BLaER1 (cell line): Measurements from ENCODE around the gene EIPR1.

ENCODE experiments used
- H3K27ac ChIP-seq: shearing (Covaris generic); formaldehyde crosslinking; 2 replicates; pipeline ENCODE4 v1.8.1; 2022
- H3K27me3 ChIP-seq: shearing (Covaris generic); formaldehyde crosslinking; 2 replicates; pipeline ENCODE4 v1.8.1; 2022
- H3K36me3 ChIP-seq: shearing (Covaris generic); formaldehyde crosslinking; 2 replicates; pipeline ENCODE4 v1.8.1; 2022
- H3K4me1 ChIP-seq: shearing (Covaris generic); formaldehyde crosslinking; 2 replicates; pipeline ENCODE4 v1.8.1; 2022
- H3K4me2 ChIP-seq: shearing (Covaris generic); formaldehyde crosslinking; 2 replicates; pipeline ENCODE4 v1.8.1; 2022
- H3K4me3 ChIP-seq: shearing (Covaris generic); formaldehyde crosslinking; 2 replicates; pipeline ENCODE4 v1.8.1; 2022
- H3K9ac ChIP-seq: shearing (Covaris generic); formaldehyde crosslinking; 2 replicates; pipeline ENCODE4 v1.8.1; 2022
- H3K9me3 ChIP-seq: shearing (Covaris generic); formaldehyde crosslinking; 2 replicates; pipeline ENCODE4 v1.8.1; 2022
- H4K20me1 ChIP-seq: shearing (Covaris generic); formaldehyde crosslinking; 2 replicates; pipeline ENCODE4 v1.8.1; 2022
- Cebpa-rat ChIP-seq: shearing (Covaris generic); IDR thresholded peaks from 2 replicates; pipeline ENCODE4 v1.8.1; 2022

Gene EIPR1

DNA sequence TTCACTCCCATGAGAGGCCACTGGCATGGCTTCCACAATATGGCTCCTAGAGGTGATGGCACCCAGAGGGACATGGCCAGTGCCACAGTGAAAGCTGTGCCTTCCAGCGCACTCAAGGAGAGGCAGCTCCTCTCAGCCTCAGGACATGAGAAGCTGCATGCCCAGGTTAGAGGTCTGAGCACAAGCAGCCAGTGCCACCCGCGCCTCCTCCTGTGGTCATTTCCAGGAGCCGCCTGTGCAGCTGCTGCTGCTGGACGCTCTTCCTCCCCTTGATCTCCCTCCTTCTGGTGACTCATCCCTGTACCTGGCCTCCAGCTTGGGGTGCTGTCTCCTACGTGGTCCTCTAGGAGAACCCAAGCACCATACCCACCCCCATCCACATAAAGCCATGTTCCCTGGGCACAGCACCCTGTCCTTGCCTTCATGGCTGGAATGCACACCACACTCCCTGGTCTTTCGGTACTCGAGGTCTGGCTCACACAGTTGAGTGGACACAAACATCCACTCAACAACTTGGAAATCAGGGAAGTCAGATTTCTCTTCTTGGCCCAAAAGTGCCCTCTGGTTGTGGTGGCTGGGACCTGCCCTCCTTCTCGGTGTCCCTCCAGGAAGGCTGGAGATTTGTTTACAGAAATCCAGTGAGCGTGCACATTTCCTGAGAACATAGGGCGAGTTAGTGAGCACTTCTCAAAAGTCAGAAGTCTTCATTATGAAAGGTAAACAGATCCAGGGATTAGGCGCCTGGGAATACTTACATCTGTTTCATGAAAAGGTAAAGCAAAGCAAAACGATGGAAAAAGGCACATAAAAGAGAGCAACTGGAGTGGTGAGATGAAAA lies 96.7 kb downstream of the EIPR1 start:
- H3K4me2 ChIP-seq: no peak overlapping the region
- TF ChIP-seq Cebpa-rat: no peak
- peaks cover 6% of the 10 kb centered on the region for H3K9me3 ChIP-seq
- no peak overlapping the region for H3K9ac ChIP-seq
- no peak overlapping the region for H3K27ac ChIP-seq
- no peak overlapping the region for H3K4me3 ChIP-seq
- peaks cover 34% of the 10 kb centered on the region for H3K36me3 ChIP-seq
- no peaks in the 10 kb centered on the region for H3K27me3 ChIP-seq
- peaks cover 23% of the 10 kb centered on the region for H3K4me1 ChIP-seq
- peaks cover 19% of the 10 kb centered on the region; the same call in 1 of the 2 replicates for H4K20me1 ChIP-seq

GRCh38 chr2:3280197-3280596 lies 97.4 kb downstream of the EIPR1 start:
- Histone ChIP-seq H3K4me2 (no peak overlapping the region), H3K36me3 (peaks cover 32% of the 10 kb centered on the region), H3K9me3 (peaks cover 12% of the 10 kb centered on the region), H4K20me1 (peaks cover 19% of the 10 kb centered on the region; the same call in 1 of the 2 replicates), H3K9ac (no peak overlapping the region), H3K4me1 (peaks cover 23% of the 10 kb centered on the region), H3K4me3 (no peak overlapping the region), H3K27me3 (no peaks in the 10 kb centered on the region), H3K27ac (no peak overlapping the region)
- TF ChIP-seq Cebpa-rat: no peak

- Histone ChIP-seq H3K4me1 (peaks cover 23% of the 10 kb centered on the region), H3K9me3 (peaks cover 19% of the 10 kb centered on the region), H3K9ac (no peak overlapping the region), H3K4me3 (no peak overlapping the region), H3K27ac (no peak overlapping the region), H4K20me1 (peaks cover 19% of the 10 kb centered on the region; the same call in 1 of the 2 replicates), H3K4me2 (no peak overlapping the region), H3K27me3 (no peaks in the 10 kb centered on the region), H3K36me3 (peaks cover 32% of the 10 kb centered on the region)
- TF ChIP-seq Cebpa-rat: no peak
These were observed 98.2 kb downstream of the EIPR1 start for GRCh38 chr2:3279236-3279960.

DNA sequence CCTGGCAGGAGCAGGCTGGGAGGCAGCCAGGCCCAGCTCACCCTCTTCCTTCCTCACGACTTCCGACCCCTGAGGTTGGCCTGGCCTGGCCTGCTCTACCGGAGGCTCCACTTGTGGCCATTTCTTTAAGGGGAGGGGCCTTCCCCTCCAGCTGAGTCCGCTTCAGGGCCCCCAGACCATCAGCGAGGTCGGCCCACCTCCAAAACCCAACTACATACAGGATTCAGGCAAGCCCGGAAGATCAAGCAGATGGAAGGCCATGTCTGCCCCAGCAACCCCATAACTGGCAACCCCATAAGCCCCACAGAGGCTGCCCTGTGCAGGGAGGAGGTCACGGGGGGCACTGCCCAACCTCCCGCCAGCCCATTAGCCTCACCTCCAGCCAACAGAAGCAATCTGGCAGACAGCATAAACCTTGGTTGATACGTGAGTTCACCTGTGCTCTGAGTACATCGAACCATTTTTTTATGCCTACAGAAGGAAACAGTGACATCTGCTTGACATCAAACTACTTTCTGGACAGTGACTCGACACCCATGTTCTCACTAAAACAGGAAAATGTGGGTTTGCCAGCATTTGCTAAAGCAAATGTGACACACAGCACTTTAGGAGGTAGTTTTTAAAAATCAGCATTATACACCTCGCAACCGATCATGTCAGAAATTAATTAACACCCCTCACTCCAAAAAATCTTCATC lies 98.9 kb downstream of the EIPR1 start:
- TF ChIP-seq Cebpa-rat: no peak

GRCh38 chr2:3277748-3278520 lies 99.7 kb downstream of the EIPR1 start:
- no peak overlapping the region for H3K4me2 ChIP-seq
- H3K27ac ChIP-seq: no peak overlapping the region
- H3K9ac ChIP-seq: no peak overlapping the region
- TF ChIP-seq Cebpa-rat: no peak
- H3K4me3 ChIP-seq: no peak overlapping the region
- peaks cover 43% of the 10 kb centered on the region for H3K36me3 ChIP-seq
- H4K20me1 ChIP-seq: peaks cover 19% of the 10 kb centered on the region; the same call in 1 of the 2 replicates
- H3K9me3 ChIP-seq: peaks cover 33% of the 10 kb centered on the region
- H3K27me3 ChIP-seq: no peaks in the 10 kb centered on the region
- H3K4me1 ChIP-seq: peaks cover 23% of the 10 kb centered on the region

More for the DNA sequence above, 98.9 kb downstream of the EIPR1 start:
- Histone ChIP-seq H3K27me3 (no peaks in the 10 kb centered on the region), H3K9ac (no peak overlapping the region), H3K4me2 (no peak overlapping the region), H3K9me3 (peaks cover 26% of the 10 kb centered on the region), H3K4me1 (peaks cover 23% of the 10 kb centered on the region), H3K27ac (no peak overlapping the region), H3K36me3 (peaks cover 39% of the 10 kb centered on the region), H4K20me1 (peaks cover 19% of the 10 kb centered on the region; the same call in 1 of the 2 replicates), H3K4me3 (no peak overlapping the region)

GRCh38 chr2:3277050-3277747 lies 100.4 kb downstream of the EIPR1 start:
- H3K36me3 ChIP-seq: peaks cover 46% of the 10 kb centered on the region
- no peaks in the 10 kb centered on the region for H3K27me3 ChIP-seq
- no peak overlapping the region for H3K4me3 ChIP-seq
- H3K4me1 ChIP-seq: peaks cover 23% of the 10 kb centered on the region
- no peak for TF ChIP-seq Cebpa-rat
- H3K27ac ChIP-seq: no peak overlapping the region
- no peak overlapping the region for H3K9ac ChIP-seq
- H3K4me2 ChIP-seq: no peak overlapping the region
- H3K9me3 ChIP-seq: peaks cover 41% of the 10 kb centered on the region
- H4K20me1 ChIP-seq: 0 out of 2 replicates have a peak, but pooled peaks cover 14% of the 10 kb centered on the region

GRCh38 chr2:3272761-3273160 lies 104.9 kb downstream of the EIPR1 start:
- no peak for TF ChIP-seq Cebpa-rat
- Histone ChIP-seq H3K36me3 (peaks cover 64% of the 10 kb centered on the region), H3K4me3 (no peak overlapping the region), H3K27me3 (no peaks in the 10 kb centered on the region), H3K9ac (no peak overlapping the region), H3K4me1 (peaks cover 12% of the 10 kb centered on the region), H3K9me3 (peaks cover 69% of the 10 kb centered on the region), H3K27ac (no peak overlapping the region), H4K20me1 (peaks cover 7% of the 10 kb centered on the region; the same call in 1 of the 2 replicates), H3K4me2 (no peak overlapping the region)

DNA sequence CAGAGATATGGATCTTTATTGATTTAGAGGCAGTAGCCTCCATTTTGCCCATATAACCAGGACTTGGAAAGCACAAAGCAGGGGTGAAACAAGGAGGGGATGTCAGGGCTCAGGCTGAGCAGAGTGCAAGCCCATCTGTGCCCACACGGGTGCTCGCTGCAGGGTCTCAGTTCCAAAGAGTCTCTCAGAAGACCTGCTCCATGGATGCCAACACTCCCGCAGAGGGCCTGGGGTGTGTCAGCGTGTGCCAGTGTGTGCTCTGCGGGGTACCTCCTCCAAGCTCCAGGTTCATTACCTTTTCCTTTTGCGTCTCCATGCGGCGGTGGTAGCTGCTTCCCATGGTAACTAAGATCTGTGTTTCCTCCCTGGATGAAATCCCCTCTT lies 107.5 kb downstream of the EIPR1 start:
- H3K4me2 ChIP-seq: no peak overlapping the region
- no peak overlapping the region for H3K4me3 ChIP-seq
- no peak overlapping the region for H3K27ac ChIP-seq
- no peak overlapping the region for H3K9ac ChIP-seq
- H3K27me3 ChIP-seq: no peaks in the 10 kb centered on the region
- peaks cover 57% of the 10 kb centered on the region for H3K9me3 ChIP-seq
- no peak for TF ChIP-seq Cebpa-rat
- peaks cover 30% of the 10 kb centered on the region for H3K4me1 ChIP-seq
- peaks cover 10% of the 10 kb centered on the region; the same call in 1 of the 2 replicates for H4K20me1 ChIP-seq
- H3K36me3 ChIP-seq: peaks cover 55% of the 10 kb centered on the region
